RCC 7860 (cell line): ENCODE results near the gene MYO1E.

Experiments used
- DNase-seq: peaks from one replicate; pipeline ENCODE4 v3.0.0-alpha.2; 2015; ENCODE audit warnings: low spot score
- FAIRE-seq: peaks from 2 replicates; lab custom pipeline; 2012; peaks lifted over from hg19 to GRCh38; lab: Jason Lieb, UNC

The MYO1E gene

GRCh38 chr15:59105854-59106253, 266.8 kb downstream of the MYO1E start:
- DNase-seq: no peak
- no peak for FAIRE-seq

- DNase-seq: peak; percentile 86
- FAIRE-seq: peak; percentile 87
Observed at GRCh38 chr15:59104912-59105732, 267.5 kb downstream of the MYO1E start, which contains the start of gene CCNB2. Gene CCNB2, plus strand, starts transcription at chr15:59105146. Its CDS starts 123 bp downstream, at chr15:59105269.

- DNase-seq: no peak
- FAIRE-seq: no peak
Observed at GRCh38 chr15:59104602-59104911, 268.1 kb downstream of the MYO1E start.

- no peak for FAIRE-seq
- no peak for DNase-seq
Observed at GRCh38 chr15:59099162-59099685, 273.4 kb downstream of the MYO1E start.

GRCh38 chr15:59096429-59096828, 276.2 kb downstream of the MYO1E start:
- FAIRE-seq: no peak
- DNase-seq: no peak

GRCh38 chr15:59094077-59094476, 278.6 kb downstream of the MYO1E start:
- DNase-seq: no peak
- FAIRE-seq: no peak

GRCh38 chr15:59087731-59088130, 284.9 kb downstream of the MYO1E start:
- DNase-seq: no peak
- FAIRE-seq: no peak
